Retinal pigment epithelial cell (primary cell): ENCODE results near the gene TXLNA.
A peak's percentile ranks its signal among the peaks of the same experiment; 100 is the strongest.
"Not testable (repeated sequence)": the region's sequence is repeated elsewhere in the genome, so short reads cannot be mapped to it uniquely, and the experiment has no call there.

Experiments used
- DNase-seq: peaks from one replicate; pipeline ENCODE4 v3.0.0-alpha.2; 2010; ENCODE audit warnings: low read depth
- H3K4me3 ChIP-seq: 2 replicates; pipeline ENCODE4 v1.5.1; 2011; ENCODE audit warnings: mild to moderate bottlenecking, low read length, control low read depth, moderate library complexity
- TF ChIP-seq, protein P1 (sequence below): conservative IDR thresholded peaks from 2 replicates; pipeline ENCODE4 v1.5.1; 2011; ENCODE audit warnings: low read depth, low read length, control low read depth, inconsistent platforms

Gene TXLNA

DNA sequence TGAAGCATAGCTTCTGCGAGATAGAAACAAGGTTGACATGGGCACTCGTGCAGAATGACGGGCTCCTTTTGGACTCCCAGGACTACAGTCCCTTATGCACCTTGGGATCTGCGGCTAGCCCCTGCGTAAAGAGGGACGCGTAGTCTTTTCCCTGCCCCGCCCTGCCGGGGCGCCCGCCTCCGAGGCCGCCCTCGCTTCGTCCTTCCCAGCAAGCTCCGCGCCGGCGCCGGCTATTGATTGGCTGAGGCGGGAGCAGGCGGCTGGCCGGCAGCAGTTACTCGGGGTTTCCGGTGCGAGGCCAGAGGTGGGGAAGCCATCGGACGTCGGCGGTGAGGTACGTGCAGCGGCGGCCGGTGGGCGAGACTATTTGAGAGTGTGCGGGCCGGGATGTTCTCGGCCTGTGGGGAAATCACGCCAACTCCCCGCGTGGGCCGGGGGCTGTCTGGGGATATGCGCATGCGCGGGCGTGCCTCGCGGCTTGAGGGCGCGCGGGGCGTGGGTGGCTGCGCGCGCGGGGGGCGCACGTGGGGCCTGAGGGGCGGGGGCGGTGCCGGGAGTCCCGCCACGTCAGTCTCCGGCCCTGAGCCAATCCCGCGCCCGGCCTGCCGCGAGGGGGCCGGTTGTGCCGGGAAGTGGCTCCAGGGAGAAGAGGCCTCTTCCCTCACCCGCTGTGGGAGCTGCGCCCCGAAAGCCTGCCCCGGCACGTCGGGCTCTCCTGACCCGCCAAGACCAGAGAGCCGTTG is at the start of gene TXLNA:
TSS of gene TXLNA (plus strand) at position 233 of the 743 bp plus-strand sequence. CDS start 671 bp downstream, outside the sequence.
- TF ChIP-seq, protein P1, sequence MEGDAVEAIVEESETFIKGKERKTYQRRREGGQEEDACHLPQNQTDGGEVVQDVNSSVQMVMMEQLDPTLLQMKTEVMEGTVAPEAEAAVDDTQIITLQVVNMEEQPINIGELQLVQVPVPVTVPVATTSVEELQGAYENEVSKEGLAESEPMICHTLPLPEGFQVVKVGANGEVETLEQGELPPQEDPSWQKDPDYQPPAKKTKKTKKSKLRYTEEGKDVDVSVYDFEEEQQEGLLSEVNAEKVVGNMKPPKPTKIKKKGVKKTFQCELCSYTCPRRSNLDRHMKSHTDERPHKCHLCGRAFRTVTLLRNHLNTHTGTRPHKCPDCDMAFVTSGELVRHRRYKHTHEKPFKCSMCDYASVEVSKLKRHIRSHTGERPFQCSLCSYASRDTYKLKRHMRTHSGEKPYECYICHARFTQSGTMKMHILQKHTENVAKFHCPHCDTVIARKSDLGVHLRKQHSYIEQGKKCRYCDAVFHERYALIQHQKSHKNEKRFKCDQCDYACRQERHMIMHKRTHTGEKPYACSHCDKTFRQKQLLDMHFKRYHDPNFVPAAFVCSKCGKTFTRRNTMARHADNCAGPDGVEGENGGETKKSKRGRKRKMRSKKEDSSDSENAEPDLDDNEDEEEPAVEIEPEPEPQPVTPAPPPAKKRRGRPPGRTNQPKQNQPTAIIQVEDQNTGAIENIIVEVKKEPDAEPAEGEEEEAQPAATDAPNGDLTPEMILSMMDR, result no peak
- peak; percentile 56 for DNase-seq
- H3K4me3 ChIP-seq, result peak within 1 kb of the TSS; percentile 66

GRCh38 chr1:32133950-32134280 is 45.6 kb upstream of the TXLNA start:
- not testable (repeated sequence) for DNase-seq, H3K4me3 ChIP-seq

GRCh38 chr1:32137111-32137510 is 42.4 kb upstream of the TXLNA start:
- TF ChIP-seq, protein P1, result no peak
- H3K4me3 ChIP-seq, result no peak overlapping the region
- DNase-seq, result no peak

- H3K4me3 ChIP-seq, result no peak overlapping the region
- no peak for DNase-seq
Measured at GRCh38 chr1:32138965-32139364, 40.5 kb upstream of the TXLNA start.

GRCh38 chr1:32142446-32143301 is 36.8 kb upstream of the TXLNA start:
- no peak for DNase-seq
- TF ChIP-seq, protein P1, result no peak
- H3K4me3 ChIP-seq, result no peak overlapping the region

More at GRCh38 chr1:32138965-32139364, 40.5 kb upstream of the TXLNA start:
- TF ChIP-seq, protein P1, result no peak

DNA sequence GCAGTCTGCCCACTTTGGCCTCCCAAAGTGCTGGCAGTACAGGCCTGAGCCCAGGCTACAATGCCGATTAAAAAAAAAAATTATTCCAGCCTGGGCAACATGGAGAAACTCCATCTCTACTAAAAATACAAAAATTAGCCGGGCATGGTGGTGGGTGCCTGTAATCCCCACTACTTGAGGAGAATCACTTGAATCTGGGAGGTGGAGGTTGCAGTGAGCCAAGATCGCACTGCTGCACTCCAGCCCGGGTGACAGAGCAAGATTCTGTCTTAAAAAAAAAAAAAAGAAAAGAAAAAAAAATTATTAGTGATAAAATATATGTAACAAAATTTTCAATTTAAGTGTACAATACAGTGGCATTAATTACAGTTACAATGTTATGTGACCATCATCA is 36.2 kb upstream of the TXLNA start:
- not testable (repeated sequence) for DNase-seq, H3K4me3 ChIP-seq

- TF ChIP-seq, protein P1, result no peak
- no peak for DNase-seq
Measured at GRCh38 chr1:32144033-32144432, 35.4 kb upstream of the TXLNA start.

DNA sequence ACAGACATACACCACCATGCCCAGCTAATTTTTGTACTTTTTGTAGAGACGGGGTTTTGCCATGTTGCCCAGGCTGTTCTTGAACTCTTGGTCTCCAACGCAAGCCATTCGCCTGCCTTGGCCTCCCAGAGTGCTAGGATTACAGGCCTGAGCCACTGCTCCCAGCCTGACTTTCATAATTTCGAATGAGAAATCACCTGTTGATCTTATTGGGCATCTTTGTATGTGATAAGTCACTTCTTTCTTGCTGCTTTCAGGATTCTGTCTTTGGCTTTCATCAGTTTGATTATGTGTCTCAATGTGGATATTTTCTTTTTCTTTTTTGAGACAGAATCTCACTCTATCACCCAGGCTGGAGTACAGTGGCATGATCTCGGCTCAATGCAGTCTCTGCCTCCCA is 31.7 kb upstream of the TXLNA start:
- H3K4me3 ChIP-seq, DNase-seq: not testable (repeated sequence)

More at GRCh38 chr1:32144033-32144432, 35.4 kb upstream of the TXLNA start:
- H3K4me3 ChIP-seq, result no peak overlapping the region
